Measurements from ENCODE around the gene LSM14B.

The LSM14B gene

DNA sequence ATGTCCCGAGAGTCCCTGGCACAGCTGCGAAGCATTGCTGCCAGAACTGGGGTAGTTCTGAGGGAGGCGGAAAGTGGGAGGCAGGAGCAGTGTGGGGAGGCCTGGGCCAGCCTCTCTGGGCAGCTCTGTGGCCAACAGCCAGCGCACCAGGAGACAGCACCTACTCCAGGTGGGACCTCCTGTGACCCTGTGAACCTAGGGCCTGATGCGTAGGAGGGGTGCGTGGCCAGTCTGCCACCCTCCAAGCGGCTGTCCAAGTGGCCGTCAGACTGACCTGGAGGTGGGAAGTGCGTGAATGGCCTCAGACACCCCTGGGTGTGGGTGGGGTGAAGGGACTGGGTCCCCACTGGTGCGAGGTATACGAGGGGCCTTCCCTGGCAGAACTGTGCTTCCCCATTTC, 36.8 kb downstream of the LSM14B start:
- H3K27me3 Mint-ChIP-seq: no peaks in the 10 kb centered on the region
- H3K4me1 Mint-ChIP-seq: peaks cover 8% of the 10 kb centered on the region
- H3K36me3 Mint-ChIP-seq: peaks cover 6% of the 10 kb centered on the region
- no peak overlapping the region for H3K4me3 Mint-ChIP-seq
- H3K27ac Mint-ChIP-seq: no peak overlapping the region
- H3K9me3 Mint-ChIP-seq: no peaks in the 10 kb centered on the region

GRCh38 chr20:62159839-62160238, 37.6 kb downstream of the LSM14B start:
- Mint-ChIP-seq H3K9me3 (no peaks in the 10 kb centered on the region), H3K4me1 (peaks cover 4% of the 10 kb centered on the region), H3K27me3 (no peaks in the 10 kb centered on the region), H3K27ac (no peak overlapping the region), H3K4me3 (no peak overlapping the region), H3K36me3 (peaks cover 2% of the 10 kb centered on the region)

DNA sequence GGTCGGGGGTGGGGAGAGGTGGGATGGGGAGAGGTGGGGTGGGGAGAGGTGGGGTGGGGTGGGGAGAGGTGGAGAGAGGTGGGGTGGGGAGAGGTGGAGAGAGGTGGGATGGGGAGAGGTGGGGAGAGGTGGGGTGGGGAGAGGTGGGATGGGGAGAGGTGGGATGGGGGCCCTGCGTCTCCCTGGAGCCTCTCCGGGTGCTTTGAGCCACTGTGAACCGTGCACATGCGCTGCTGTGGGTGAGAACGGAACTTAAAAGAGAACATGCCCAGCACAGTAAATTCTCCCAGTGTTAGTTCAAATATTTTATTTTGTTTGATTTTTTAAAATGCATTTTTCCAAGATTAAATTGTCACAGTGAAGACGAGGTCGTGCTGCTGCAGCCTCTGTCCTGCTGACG, 38.0 kb downstream of the LSM14B start:
- H3K4me1 Mint-ChIP-seq: peaks cover 3% of the 10 kb centered on the region
- H3K36me3 Mint-ChIP-seq: no peaks in the 10 kb centered on the region
- H3K27me3 Mint-ChIP-seq: no peaks in the 10 kb centered on the region
- no peak overlapping the region for H3K27ac Mint-ChIP-seq
- H3K9me3 Mint-ChIP-seq: no peaks in the 10 kb centered on the region
- no peak overlapping the region for H3K4me3 Mint-ChIP-seq

GRCh38 chr20:62160876-62161275, 38.6 kb downstream of the LSM14B start:
- H3K36me3 Mint-ChIP-seq: no peaks in the 10 kb centered on the region
- H3K27ac Mint-ChIP-seq: no peak overlapping the region
- H3K4me3 Mint-ChIP-seq: no peak overlapping the region
- no peaks in the 10 kb centered on the region for H3K27me3 Mint-ChIP-seq
- H3K4me1 Mint-ChIP-seq: peaks cover 3% of the 10 kb centered on the region
- H3K9me3 Mint-ChIP-seq: no peaks in the 10 kb centered on the region

- Mint-ChIP-seq H3K27me3 (no peaks in the 10 kb centered on the region), H3K9me3 (no peaks in the 10 kb centered on the region), H3K36me3 (no peaks in the 10 kb centered on the region), H3K27ac (no peak overlapping the region), H3K4me1 (peaks cover 3% of the 10 kb centered on the region), H3K4me3 (no peak overlapping the region)
Observed at GRCh38 chr20:62161347-62161746, 39.1 kb downstream of the LSM14B start.

DNA sequence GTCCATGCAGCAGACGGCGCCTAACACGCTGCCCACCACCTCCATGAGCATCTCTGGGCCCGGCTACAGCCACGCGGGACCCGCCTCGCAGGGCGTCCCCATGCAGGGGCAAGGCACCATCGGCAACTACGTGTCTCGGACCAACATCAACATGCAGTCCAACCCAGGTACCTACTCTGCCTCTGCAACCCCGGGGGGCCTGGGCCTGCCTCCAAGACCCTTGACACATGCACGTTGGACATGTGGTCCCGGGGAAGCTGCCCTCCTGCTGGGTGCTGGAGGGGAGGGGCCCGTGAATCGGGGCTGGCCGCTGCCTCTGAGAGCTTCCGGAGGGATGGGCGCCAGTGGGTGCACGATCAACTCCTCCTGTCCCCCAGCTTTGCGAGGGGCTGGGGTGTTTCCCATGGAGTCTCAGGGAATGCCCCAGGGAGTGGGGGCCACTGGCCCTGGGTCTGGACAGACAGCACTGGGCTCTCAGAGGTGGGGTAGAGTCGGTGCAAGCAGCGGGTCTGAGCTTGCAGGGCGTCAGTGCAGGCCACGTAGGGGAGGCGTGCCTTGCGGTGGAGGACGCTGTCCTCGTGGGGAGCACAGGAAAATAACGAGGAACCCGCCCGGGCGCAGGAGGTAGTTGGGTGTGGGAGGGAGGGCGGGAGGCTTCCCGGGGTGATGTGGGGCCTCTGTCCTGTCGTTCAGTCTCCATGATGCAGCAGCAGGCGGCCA, 40.6 kb downstream of the LSM14B start:
- Mint-ChIP-seq H3K4me1 (peaks cover 3% of the 10 kb centered on the region), H3K27me3 (no peaks in the 10 kb centered on the region), H3K36me3 (no peaks in the 10 kb centered on the region), H3K27ac (no peak overlapping the region), H3K9me3 (no peaks in the 10 kb centered on the region), H3K4me3 (no peak overlapping the region)

DNA sequence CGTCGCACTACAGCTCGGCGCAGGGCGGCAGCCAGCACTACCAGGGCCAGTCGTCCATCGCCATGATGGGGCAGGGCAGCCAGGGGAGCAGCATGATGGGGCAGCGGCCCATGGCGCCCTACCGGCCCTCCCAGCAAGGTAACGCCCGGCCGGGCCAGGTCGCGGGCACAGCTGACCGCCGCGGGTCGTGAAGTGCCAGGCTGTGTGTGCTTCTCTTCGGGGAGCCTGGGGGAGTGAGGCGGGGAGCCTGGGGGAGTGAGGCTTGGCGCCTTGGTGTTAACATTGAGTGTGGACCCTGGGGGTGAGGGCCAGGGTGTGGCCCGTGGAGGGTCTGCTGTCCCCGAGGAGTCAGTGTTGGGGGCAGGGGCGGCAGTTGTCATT, 41.2 kb downstream of the LSM14B start:
- Mint-ChIP-seq H3K27me3 (no peaks in the 10 kb centered on the region), H3K27ac (no peak overlapping the region), H3K4me1 (peaks cover 3% of the 10 kb centered on the region), H3K4me3 (no peak overlapping the region), H3K9me3 (no peaks in the 10 kb centered on the region), H3K36me3 (peaks cover 2% of the 10 kb centered on the region)

- Mint-ChIP-seq H3K27ac (no peak overlapping the region), H3K36me3 (peaks cover 2% of the 10 kb centered on the region), H3K9me3 (no peaks in the 10 kb centered on the region), H3K27me3 (no peaks in the 10 kb centered on the region), H3K4me1 (peaks cover 3% of the 10 kb centered on the region), H3K4me3 (no peak overlapping the region)
Observed at GRCh38 chr20:62163986-62164762, 41.9 kb downstream of the LSM14B start.

DNA sequence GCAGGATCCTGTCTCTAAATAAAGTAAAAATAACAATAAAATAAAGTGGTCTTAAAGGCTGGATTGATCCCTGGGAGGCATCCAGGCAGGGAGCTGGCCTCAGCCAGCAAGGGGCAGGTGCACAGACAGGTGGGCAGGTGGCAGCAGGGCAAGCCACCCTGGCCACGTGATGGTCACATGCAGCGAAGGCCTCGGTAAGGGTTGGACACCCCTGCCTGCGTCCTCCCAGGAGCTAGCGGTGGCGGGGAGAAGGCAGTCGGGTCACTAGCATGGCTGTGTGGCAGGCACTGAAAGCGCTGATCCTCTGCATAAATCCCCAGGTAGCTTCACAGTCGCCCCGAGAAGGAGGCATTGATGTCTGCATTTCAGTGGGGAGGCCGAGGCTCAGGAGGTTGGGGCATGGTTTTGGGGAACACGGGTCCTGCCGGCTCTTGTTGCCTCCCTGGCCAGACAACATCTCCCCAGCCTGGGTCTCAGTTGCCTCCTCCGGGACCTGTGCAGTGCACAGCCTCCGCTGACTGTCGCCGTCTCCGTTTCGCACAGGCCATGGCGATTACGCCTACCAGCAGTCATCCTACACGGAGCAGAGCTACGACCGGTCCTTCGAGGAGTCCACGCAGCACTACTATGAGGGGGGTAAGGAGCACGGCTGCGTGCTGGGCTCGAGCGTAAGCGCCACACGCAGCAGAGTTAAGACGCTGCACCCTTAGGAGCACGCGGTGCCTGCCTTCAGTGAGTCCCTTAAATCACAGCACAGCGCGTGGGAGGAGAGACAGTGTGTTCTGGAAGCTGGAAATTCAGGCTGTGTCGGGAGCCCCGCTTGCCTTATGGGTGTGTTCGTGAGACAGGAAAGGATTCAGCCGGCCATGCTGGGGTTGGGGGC, 42.8 kb downstream of the LSM14B start:
- H3K36me3 Mint-ChIP-seq: peaks cover 4% of the 10 kb centered on the region
- H3K9me3 Mint-ChIP-seq: no peaks in the 10 kb centered on the region
- no peak overlapping the region for H3K4me3 Mint-ChIP-seq
- no peaks in the 10 kb centered on the region for H3K4me1 Mint-ChIP-seq
- H3K27ac Mint-ChIP-seq: no peak overlapping the region
- H3K27me3 Mint-ChIP-seq: no peaks in the 10 kb centered on the region

DNA sequence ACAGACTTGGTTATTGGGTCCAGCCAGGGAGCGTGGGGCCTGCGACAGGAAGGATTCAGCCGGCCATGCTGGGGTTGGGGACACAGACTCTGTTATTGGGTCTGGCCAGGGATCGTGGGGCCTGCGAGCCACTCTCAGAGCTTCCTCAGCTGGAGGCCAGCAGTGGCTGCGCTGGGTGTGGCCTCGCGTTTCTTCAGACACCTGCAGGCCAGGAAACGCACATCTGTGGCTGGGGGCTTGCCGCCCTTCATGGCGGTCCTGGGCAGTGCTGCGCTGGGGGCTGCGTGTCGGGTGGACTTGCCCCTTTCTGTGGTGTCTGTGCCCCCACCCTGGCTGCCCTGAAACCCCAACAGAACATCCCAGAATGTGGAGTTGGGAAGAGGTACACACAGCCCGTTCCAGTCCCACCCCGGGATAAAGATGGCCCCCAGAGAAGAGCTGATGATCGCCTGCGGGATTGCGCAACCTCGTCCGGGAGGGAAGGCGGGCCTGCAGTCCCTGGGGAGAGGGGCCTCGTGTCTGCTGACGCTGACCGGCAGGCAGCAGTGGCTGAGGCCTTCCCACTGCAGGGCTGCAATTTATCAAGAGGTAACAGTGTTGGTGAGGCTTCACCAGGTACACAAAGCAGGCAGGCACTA, 43.6 kb downstream of the LSM14B start:
- H3K27ac Mint-ChIP-seq: no peak overlapping the region
- no peaks in the 10 kb centered on the region for H3K9me3 Mint-ChIP-seq
- H3K36me3 Mint-ChIP-seq: peaks cover 4% of the 10 kb centered on the region
- H3K4me1 Mint-ChIP-seq: no peaks in the 10 kb centered on the region
- no peaks in the 10 kb centered on the region for H3K27me3 Mint-ChIP-seq
- H3K4me3 Mint-ChIP-seq: no peak overlapping the region

DNA sequence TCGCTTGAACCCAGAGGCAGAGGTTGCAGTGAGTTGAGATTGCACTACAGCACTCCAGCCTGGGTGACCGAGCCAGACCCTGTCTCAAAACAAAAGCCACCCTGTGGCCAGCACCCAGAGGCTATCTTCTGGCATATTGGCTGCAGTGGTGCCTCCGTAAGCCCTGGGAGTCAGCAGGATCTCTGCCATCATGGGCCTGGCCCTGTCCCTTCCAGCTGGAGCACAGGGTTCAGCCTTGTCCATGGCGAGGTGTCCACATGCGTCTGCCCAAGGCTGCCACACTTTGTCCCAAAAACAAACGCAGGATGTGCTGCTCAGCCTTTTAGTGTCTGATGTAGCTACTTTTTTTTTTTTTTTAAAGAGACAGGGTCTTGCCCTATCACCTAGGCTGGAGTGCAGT, 45.2 kb downstream of the LSM14B start:
- Mint-ChIP-seq H3K4me3 (no peak overlapping the region), H3K27me3 (no peaks in the 10 kb centered on the region), H3K27ac (no peak overlapping the region), H3K4me1 (no peaks in the 10 kb centered on the region), H3K9me3 (no peaks in the 10 kb centered on the region), H3K36me3 (peaks cover 6% of the 10 kb centered on the region)

- no peak overlapping the region for H3K27ac Mint-ChIP-seq
- no peaks in the 10 kb centered on the region for H3K4me1 Mint-ChIP-seq
- no peaks in the 10 kb centered on the region for H3K27me3 Mint-ChIP-seq
- no peak overlapping the region for H3K4me3 Mint-ChIP-seq
- no peaks in the 10 kb centered on the region for H3K9me3 Mint-ChIP-seq
- H3K36me3 Mint-ChIP-seq: peaks cover 6% of the 10 kb centered on the region
Observed at GRCh38 chr20:62168061-62168460, 45.8 kb downstream of the LSM14B start.

DNA sequence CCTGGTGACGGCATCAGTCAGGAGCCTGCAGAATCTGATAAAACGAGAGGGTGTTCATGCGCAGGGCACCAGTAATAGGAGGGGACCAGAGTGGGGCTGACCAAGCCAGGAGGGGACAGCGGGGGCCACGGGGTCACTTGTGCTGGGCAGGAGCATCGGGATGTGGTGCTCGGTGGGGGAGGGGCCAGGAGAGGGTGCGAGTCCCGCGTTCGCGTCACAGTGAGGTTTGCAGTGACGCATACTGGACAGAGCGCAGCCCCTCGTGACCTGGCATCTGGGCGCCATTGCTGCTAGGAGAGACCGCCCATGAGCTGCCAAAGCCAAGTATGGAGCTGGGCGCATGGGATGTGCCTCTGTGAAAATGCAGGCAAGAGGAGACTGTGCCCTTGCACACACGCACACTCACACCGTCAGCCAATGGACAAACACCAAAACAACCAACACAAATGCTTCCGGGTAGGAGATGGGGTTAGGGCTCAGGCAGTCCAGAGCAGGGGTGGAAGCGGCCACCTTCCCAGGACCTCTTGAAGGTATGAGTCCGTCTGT, 46.7 kb downstream of the LSM14B start:
- Mint-ChIP-seq H3K36me3 (peaks cover 6% of the 10 kb centered on the region), H3K27me3 (no peaks in the 10 kb centered on the region), H3K9me3 (no peaks in the 10 kb centered on the region), H3K4me1 (no peaks in the 10 kb centered on the region), H3K27ac (no peak overlapping the region), H3K4me3 (no peak overlapping the region)

GRCh38 chr20:62170536-62170935, 48.3 kb downstream of the LSM14B start:
- Mint-ChIP-seq H3K27ac (no peak overlapping the region), H3K27me3 (no peaks in the 10 kb centered on the region)

GRCh38 chr20:62171245-62171644, 49.0 kb downstream of the LSM14B start:
- no peaks in the 10 kb centered on the region for H3K4me1 Mint-ChIP-seq
- H3K9me3 Mint-ChIP-seq: no peaks in the 10 kb centered on the region
- peaks cover 10% of the 10 kb centered on the region for H3K36me3 Mint-ChIP-seq
- no peak overlapping the region for H3K27ac Mint-ChIP-seq
- no peak overlapping the region for H3K4me3 Mint-ChIP-seq
- H3K27me3 Mint-ChIP-seq: no peaks in the 10 kb centered on the region

More at GRCh38 chr20:62170536-62170935, 48.3 kb downstream of the LSM14B start:
- H3K4me1 Mint-ChIP-seq: no peaks in the 10 kb centered on the region
- H3K4me3 Mint-ChIP-seq: no peak overlapping the region
- peaks cover 10% of the 10 kb centered on the region for H3K36me3 Mint-ChIP-seq
- no peaks in the 10 kb centered on the region for H3K9me3 Mint-ChIP-seq
